ENCODE measurements around the gene POLK.

DNA sequence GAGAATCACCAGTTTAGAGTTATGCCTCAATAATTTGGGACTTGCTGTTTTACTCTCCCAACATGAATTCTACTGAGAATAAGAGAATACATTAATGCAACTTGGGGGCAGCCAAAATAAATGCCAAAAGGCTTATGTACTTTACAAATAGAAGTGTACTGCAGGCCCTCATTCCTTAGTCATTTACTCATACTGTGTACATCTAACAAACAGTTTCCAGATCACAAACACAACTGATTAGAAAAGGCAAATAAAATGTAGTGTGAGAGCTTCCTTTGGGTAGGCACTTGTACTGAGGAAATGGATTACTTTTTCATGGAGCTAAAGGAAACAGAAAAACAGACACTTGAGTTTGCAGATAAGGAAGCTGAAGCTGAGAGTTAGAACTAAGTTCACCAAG, 112.2 kb downstream of the POLK start:
- TF ChIP-seq CTCF (IDR thresholded peaks at IDR 0.05) (no peak), POLR2A (IDR thresholded peaks at IDR 0.05) (no peak)
